ENCODE measurements around the gene MRAP. TPM values are rescaled to one million over a fixed set of nuclear protein-coding genes. Genes with fewer than 3 reads are reported as not detected.

MRAP gene
- total RNA-seq, 2 donors from 2014 or later = not detected

GRCh38 chr21:32350211-32350980 lies 51.7 kb downstream of the MRAP start:
- Mint-ChIP-seq H3K4me3 (no peak overlapping the region), H3K27ac (no peak overlapping the region)
- no peak for ATAC-seq

GRCh38 chr21:32350981-32351380 lies 52.3 kb downstream of the MRAP start:
- no peak for DNase-seq
- ATAC-seq = no peak
- H3K27me3 Mint-ChIP-seq = no peaks in the 10 kb centered on the region
- H3K4me3 Mint-ChIP-seq = no peak overlapping the region
- peaks cover 4% of the 10 kb centered on the region for H3K36me3 Mint-ChIP-seq (ENCODE audit: low read depth)
- no peaks in the 10 kb centered on the region for H3K9me3 ChIP-seq (ENCODE audit: control insufficient read depth, low read length, poor library complexity, severe bottlenecking)
- H3K27ac Mint-ChIP-seq = no peak overlapping the region
- H3K4me1 Mint-ChIP-seq = peaks cover 3% of the 10 kb centered on the region

More at GRCh38 chr21:32350211-32350980, 51.7 kb downstream of the MRAP start:
- no peak for DNase-seq
- H3K4me1 Mint-ChIP-seq = peaks cover 3% of the 10 kb centered on the region
- peaks cover 4% of the 10 kb centered on the region for H3K36me3 Mint-ChIP-seq (ENCODE audit: low read depth)
- no peaks in the 10 kb centered on the region for H3K9me3 ChIP-seq (ENCODE audit: control insufficient read depth, low read length, poor library complexity, severe bottlenecking)
- H3K27me3 Mint-ChIP-seq = no peaks in the 10 kb centered on the region

GRCh38 chr21:32351428-32351827 lies 52.8 kb downstream of the MRAP start:
- Mint-ChIP-seq H3K27me3 (no peaks in the 10 kb centered on the region), H3K36me3 (ENCODE audit: low read depth) (peaks cover 4% of the 10 kb centered on the region), H3K27ac (no peak overlapping the region), H3K4me3 (no peak overlapping the region), H3K4me1 (peaks cover 3% of the 10 kb centered on the region)
- ATAC-seq = no peak
- no peak for DNase-seq
- no peaks in the 10 kb centered on the region for H3K9me3 ChIP-seq (ENCODE audit: control insufficient read depth, low read length, poor library complexity, severe bottlenecking)

GRCh38 chr21:32352526-32352925 lies 53.9 kb downstream of the MRAP start:
- peaks cover 4% of the 10 kb centered on the region for H3K36me3 Mint-ChIP-seq (ENCODE audit: low read depth)
- H3K4me1 Mint-ChIP-seq = peaks cover 3% of the 10 kb centered on the region
- H3K4me3 Mint-ChIP-seq = no peak overlapping the region
- no peaks in the 10 kb centered on the region for H3K9me3 ChIP-seq (ENCODE audit: control insufficient read depth, low read length, poor library complexity, severe bottlenecking)
- DNase-seq (no peak), ATAC-seq (no peak)
- H3K27me3 Mint-ChIP-seq = no peaks in the 10 kb centered on the region
- H3K27ac Mint-ChIP-seq = no peak overlapping the region

GRCh38 chr21:32353002-32353711 lies 54.5 kb downstream of the MRAP start:
- no peak for ATAC-seq
- Mint-ChIP-seq H3K27ac (no peak overlapping the region), H3K27me3 (no peaks in the 10 kb centered on the region), H3K4me3 (no peak overlapping the region), H3K36me3 (ENCODE audit: low read depth) (peaks cover 4% of the 10 kb centered on the region), H3K4me1 (peaks cover 3% of the 10 kb centered on the region)
- no peak for DNase-seq
- H3K9me3 ChIP-seq (ENCODE audit: control insufficient read depth, low read length, poor library complexity, severe bottlenecking) = no peaks in the 10 kb centered on the region

GRCh38 chr21:32356874-32357395 lies 58.3 kb downstream of the MRAP start:
- no peaks in the 10 kb centered on the region for H3K27me3 Mint-ChIP-seq
- peaks cover 9% of the 10 kb centered on the region for H3K36me3 Mint-ChIP-seq (ENCODE audit: low read depth)
- peaks cover 4% of the 10 kb centered on the region for H3K4me1 Mint-ChIP-seq
- no peak overlapping the region for H3K4me3 Mint-ChIP-seq
- no peak for DNase-seq
- no peak for ATAC-seq
- H3K27ac Mint-ChIP-seq = no peak overlapping the region
- H3K9me3 ChIP-seq (ENCODE audit: control insufficient read depth, low read length, poor library complexity, severe bottlenecking) = no peaks in the 10 kb centered on the region

GRCh38 chr21:32359719-32360260 lies 61.1 kb downstream of the MRAP start:
- Mint-ChIP-seq H3K27me3 (no peaks in the 10 kb centered on the region), H3K4me1 (peaks cover 5% of the 10 kb centered on the region), H3K4me3 (no peak overlapping the region), H3K27ac (no peak overlapping the region), H3K36me3 (ENCODE audit: low read depth) (peaks cover 7% of the 10 kb centered on the region)
- H3K9me3 ChIP-seq (ENCODE audit: control insufficient read depth, low read length, poor library complexity, severe bottlenecking) = no peaks in the 10 kb centered on the region
- ATAC-seq = no peak
- DNase-seq = no peak

GRCh38 chr21:32360401-32360975 lies 61.8 kb downstream of the MRAP start:
- Mint-ChIP-seq H3K4me1 (peaks cover 5% of the 10 kb centered on the region), H3K4me3 (no peak overlapping the region), H3K36me3 (ENCODE audit: low read depth) (peaks cover 9% of the 10 kb centered on the region), H3K27ac (peak overlapping the region; percentile 14), H3K27me3 (no peaks in the 10 kb centered on the region)
- no peaks in the 10 kb centered on the region for H3K9me3 ChIP-seq (ENCODE audit: control insufficient read depth, low read length, poor library complexity, severe bottlenecking)
- no peak for DNase-seq
- ATAC-seq = no peak

Other genes starting within 250 kb of the MRAP start
- gene MIS18A, start 19.8 kb upstream of the MRAP start, total RNA-seq = 1 to 10 TPM; 2.8 TPM
- gene URB1, start 94.2 kb downstream of the MRAP start, total RNA-seq = 10 to 100 TPM; 11.2 to 11.8 TPM
- gene EVA1C, start 113.9 kb downstream of the MRAP start, total RNA-seq = 10 to 100 TPM; 17.9 to 21.9 TPM